Left lung (tissue), 10 donors: ENCODE results near the gene TRAF4. TPM values are rescaled to one million over a fixed set of nuclear protein-coding genes. Genes with fewer than 3 reads are reported as not detected.
"Not testable (repeated sequence)": the region's sequence is repeated elsewhere in the genome, so short reads cannot be mapped to it uniquely, and the experiment has no call there.

ENCODE experiments used
- ATAC-seq: fragments of 200-7000 bp; cut with Tn5 transposase; one replicate; pipeline ENCODE4 v1.9.1; 2020; ENCODE audit warnings: moderate library complexity
- DNase-seq, 4 donors: peaks; one replicate each; pipeline ENCODE4 v3.0.0-alpha.2; 2013 to 2020
- H3K27ac ChIP-seq, 2 donors: fragments of 200-600 bp; sonication (generic) in 1 of 2; one replicate each; pipeline versions ENCODE4 v1.5.0 to v1.8.0; 2020 to 2021
- H3K27me3 ChIP-seq, 2 donors: fragments of 200-600 bp; sonication (generic) in 1 of 2; one replicate each; pipeline versions ENCODE4 v1.5.0 to v1.8.0; 2020 to 2021
- H3K36me3 ChIP-seq, 2 donors: fragments of 200-600 bp; sonication (generic) in 1 of 2; one replicate each; pipeline versions ENCODE4 v1.5.0 to v1.8.0; 2020 to 2021
- H3K4me1 ChIP-seq, 2 donors: fragments of 200-600 bp; one replicate each; pipeline ENCODE4 v1.8.0; 2021
- H3K4me3 ChIP-seq, 2 donors: fragments of 200-600 bp; sonication (generic) in 1 of 2; one replicate each; pipeline versions ENCODE4 v1.5.0 to v1.8.0; 2020 to 2021; ENCODE audit warnings: mild to moderate bottlenecking in 1 of 2
- H3K9me3 ChIP-seq, 2 donors: fragments of 200-600 bp; sonication (generic) in 1 of 2; one replicate each; pipeline versions ENCODE4 v1.5.0 to v1.8.0; 2020 to 2021
- intact Hi-C, 2 donors: fragments of 100-400 bp; cut with DNase I; formaldehyde crosslinking; loops; one replicate each; pipeline versions ENCODE4 v1.11.2 to v1.14.2; 2022
- polyA plus RNA-seq, 6 donors: library from polyadenylated mRNA; unstranded; fragments of 120-200 nt; gene quantifications; one replicate each; pipeline ENCODE4 v1.2.1, GENCODE V29; 2013; ENCODE audit not compliant: insufficient read length in 6 of 6
- total RNA-seq, 2 donors: library from RNA; stranded (reverse); fragmentation: NEBNext Ultra II Directional; extraction: Animal tissue kit (Norgen Biotek cat#: 25700); gene quantifications; one replicate each; pipeline ENCODE4 v1.2.1, GENCODE V29; 2021
- TF ChIP-seq, protein P1 (sequence below), 2 donors: fragments of 200-600 bp; sonication (generic) in 1 of 2; IDR thresholded peaks; one replicate each; pipeline versions ENCODE4 v1.5.0 to v1.8.0; 2021; ENCODE audit warnings: antibody characterized with exemption in 2 of 2
- donor health status: DM: no; HTN: yes; CAD: no.
- donor health status: DM: no; HTN: no; CAD: no.

Gene TRAF4
- total and polyA plus RNA-seq, 8 donors, result 66.1 to 136 (median 99.1) TPM

DNA sequence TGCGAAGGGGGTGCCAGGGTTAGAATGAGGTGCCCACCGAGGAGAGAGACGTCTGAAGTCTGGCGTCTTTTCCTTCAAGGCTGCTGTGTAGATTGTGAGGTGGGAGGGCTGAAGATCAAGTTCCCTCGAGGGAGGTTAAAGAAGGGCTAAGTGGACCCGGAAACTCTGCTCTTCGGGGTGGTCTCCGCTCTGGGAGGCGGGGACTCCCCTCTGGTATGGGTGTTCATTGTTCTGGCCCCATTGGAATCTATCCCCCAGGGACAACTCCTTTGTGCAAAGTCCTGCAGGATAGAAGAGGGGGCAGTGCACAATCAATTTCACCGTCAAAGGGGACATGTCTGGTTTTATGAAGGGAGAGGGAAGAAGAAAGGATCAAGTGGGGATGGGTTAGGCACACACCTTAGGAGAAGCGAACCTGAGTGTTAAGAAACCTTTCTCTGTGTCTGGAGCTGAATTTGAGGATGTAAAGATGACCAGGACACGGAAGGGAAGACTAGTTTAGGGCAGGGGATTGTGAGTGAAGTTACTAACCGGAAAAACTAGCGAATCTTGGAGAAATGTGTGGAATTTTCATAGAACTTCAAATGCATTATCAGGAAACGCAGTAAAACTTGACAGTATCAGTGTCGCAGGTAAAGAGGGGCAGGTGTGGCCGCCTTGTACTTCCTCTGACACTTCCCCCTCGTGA lies 25.3 kb upstream of the TRAF4 start:
- Histone ChIP-seq H3K27me3 (peaks cover 0 to 19% of the 10 kb centered on the region in 2 donors), H3K36me3 (peaks cover 0 to 49% of the 10 kb centered on the region in 2 donors), H3K27ac (peak overlapping the region; percentile 79 to 86), H3K9me3 (no peaks in the 10 kb centered on the region), H3K4me3 (peak overlapping the region; percentile 65 to 96), H3K4me1 (peaks cover 40 to 74% of the 10 kb centered on the region in 2 donors)
- ATAC-seq (no peak), DNase-seq (peak in 2 of 4 donors; percentile 69 to 71)
- TF ChIP-seq, protein P1, sequence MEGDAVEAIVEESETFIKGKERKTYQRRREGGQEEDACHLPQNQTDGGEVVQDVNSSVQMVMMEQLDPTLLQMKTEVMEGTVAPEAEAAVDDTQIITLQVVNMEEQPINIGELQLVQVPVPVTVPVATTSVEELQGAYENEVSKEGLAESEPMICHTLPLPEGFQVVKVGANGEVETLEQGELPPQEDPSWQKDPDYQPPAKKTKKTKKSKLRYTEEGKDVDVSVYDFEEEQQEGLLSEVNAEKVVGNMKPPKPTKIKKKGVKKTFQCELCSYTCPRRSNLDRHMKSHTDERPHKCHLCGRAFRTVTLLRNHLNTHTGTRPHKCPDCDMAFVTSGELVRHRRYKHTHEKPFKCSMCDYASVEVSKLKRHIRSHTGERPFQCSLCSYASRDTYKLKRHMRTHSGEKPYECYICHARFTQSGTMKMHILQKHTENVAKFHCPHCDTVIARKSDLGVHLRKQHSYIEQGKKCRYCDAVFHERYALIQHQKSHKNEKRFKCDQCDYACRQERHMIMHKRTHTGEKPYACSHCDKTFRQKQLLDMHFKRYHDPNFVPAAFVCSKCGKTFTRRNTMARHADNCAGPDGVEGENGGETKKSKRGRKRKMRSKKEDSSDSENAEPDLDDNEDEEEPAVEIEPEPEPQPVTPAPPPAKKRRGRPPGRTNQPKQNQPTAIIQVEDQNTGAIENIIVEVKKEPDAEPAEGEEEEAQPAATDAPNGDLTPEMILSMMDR (IDR thresholded peaks at IDR 0.05), result no peak
- intact Hi-C loops, result no loop called here

DNA sequence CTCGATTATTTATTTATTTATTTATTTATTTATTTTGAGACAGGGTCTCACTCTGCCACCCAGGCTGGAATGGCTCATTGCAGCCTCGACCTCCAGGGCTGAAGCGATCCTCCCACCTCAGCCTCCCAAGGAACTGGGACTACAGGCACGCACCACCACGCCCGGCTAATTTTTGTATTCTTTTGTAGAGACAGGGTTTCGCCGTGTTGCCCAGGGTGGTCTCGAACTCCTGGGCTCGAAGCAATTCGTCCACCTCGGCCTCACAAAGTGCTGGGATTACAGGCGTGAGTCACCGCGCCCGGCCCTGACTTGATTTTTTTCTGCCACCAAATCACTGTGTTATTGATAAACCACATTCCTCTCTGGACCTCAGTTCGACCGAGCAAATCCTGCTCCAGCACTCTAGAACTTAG lies 24.8 kb upstream of the TRAF4 start:
- Histone ChIP-seq H3K4me1 (peaks cover 40 to 79% of the 10 kb centered on the region in 2 donors), H3K27me3 (peaks cover 0 to 19% of the 10 kb centered on the region in 2 donors), H3K36me3 (peaks cover 0 to 49% of the 10 kb centered on the region in 2 donors), H3K4me3 (peak overlapping the region; percentile 96 to 98), H3K9me3 (no peaks in the 10 kb centered on the region), H3K27ac (peak overlapping the region; percentile 79 to 86)
- peak in 1 of 4 donors; percentile 74 for DNase-seq
- intact Hi-C loops, result no loop called here
- no peak for ATAC-seq
- TF ChIP-seq, protein P1 (IDR thresholded peaks at IDR 0.05), result no peak

DNA sequence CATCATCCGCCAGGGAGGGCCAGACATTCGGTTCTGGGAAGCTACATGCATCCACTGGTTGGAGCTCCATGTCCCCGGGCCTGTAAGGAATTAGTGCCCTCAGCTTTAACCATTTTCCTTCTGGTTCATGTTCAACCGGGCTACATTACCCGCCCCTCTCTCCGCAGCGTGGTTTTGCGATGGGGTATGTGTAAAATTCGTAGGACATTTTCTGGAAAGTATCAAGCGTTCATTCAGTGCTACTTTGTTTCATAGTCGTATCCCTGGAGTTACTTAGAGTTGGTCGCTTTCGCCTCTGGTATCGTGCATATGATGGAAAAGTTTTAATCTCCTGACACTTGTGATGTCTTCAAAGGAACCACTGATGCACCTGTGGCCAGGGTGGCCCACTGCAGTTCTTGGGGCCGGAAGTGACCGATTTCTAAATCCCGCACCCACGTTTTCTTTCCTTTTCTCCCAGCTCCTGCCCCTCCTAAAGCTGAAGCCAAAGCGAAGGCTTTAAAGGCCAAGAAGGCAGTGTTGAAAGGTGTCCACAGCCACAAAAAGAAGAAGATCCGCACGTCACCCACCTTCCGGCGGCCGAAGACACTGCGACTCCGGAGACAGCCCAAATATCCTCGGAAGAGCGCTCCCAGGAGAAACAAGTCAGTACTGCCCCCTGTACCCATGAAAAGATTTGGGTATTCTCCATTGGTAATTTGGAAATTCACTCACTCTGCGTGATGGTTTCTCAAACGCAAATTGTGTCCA lies 23.4 kb upstream of the TRAF4 start:
- intact Hi-C loops, result no loop called here
- TF ChIP-seq, protein P1 (IDR thresholded peaks at IDR 0.05), result no peak
- H3K4me1 ChIP-seq, result peaks cover 42 to 91% of the 10 kb centered on the region in 2 donors

DNA sequence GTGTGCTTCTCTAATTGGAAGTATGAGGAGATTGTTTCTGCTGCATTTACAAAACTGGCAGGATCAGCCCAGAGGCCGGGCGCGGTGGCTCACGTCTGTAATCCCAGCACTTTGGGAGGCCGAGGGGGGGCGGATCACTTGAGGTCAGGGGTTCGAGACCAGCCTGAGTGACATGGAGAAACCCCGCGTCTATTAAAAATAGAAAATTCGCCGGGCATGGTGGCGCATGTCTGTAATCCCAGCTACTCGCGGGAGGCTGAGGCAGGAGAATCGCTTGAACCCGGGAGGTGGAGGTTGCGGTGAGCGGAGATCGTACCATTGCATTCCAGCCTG lies 22.8 kb upstream of the TRAF4 start:
- Histone ChIP-seq H3K27me3 (peaks cover 0 to 19% of the 10 kb centered on the region in 2 donors), H3K4me1 (peaks cover 43 to 91% of the 10 kb centered on the region in 2 donors), H3K27ac (peak overlapping the region in 1 of 2 donors; percentile 79), H3K4me3 (peak overlapping the region; percentile 96 to 98), H3K36me3 (peaks cover 0 to 44% of the 10 kb centered on the region in 2 donors)
- ATAC-seq, H3K9me3 ChIP-seq, intact Hi-C loops: not testable (repeated sequence)
- DNase-seq, result peak in 1 of 4 donors; percentile 70

More for the DNA sequence above, 23.4 kb upstream of the TRAF4 start:
- H3K36me3 ChIP-seq, result peaks cover 0 to 46% of the 10 kb centered on the region in 2 donors
- peak overlapping the region; percentile 96 to 98 for H3K4me3 ChIP-seq
- H3K27me3 ChIP-seq, result peaks cover 0 to 19% of the 10 kb centered on the region in 2 donors
- peak overlapping the region; percentile 79 to 86 for H3K27ac ChIP-seq
- no peaks in the 10 kb centered on the region for H3K9me3 ChIP-seq
- DNase-seq (no peak), ATAC-seq (no peak)

DNA sequence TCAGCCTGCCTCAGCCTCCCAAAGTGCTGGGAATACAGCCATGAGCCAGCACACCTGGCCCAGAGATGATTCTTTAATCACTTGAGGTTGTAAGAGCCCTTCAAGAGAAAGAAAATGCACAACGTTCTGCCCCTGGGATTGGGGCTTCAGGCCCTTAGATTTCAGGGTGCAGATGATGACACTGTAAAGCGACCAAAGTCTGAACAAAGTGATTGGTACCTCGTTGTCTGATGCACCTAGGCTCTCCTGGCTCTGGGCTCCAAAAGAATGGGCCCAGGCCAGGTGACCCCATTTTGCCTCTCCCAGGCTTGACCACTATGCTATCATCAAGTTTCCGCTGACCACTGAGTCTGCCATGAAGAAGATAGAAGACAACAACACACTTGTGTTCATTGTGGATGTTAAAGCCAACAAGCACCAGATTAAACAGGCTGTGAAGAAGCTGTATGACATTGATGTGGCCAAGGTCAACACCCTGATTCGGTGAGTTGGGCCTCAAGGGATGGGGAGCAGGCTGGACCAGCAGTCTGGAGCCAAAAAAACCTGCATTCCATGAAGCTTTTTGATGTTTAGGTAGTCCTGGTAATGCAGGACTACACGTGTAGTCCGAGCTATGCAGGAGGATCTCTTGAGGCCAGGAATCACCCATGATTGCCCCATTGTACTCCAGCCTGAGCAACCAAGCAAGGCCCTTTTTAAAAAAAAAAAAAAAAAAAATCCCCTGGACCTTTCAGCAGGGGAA lies 21.2 kb upstream of the TRAF4 start:
- H3K27ac ChIP-seq, result no peak overlapping the region
- intact Hi-C loops, result no loop called here
- peaks cover 0 to 6% of the 10 kb centered on the region in 2 donors for H3K27me3 ChIP-seq
- DNase-seq (peak in 1 of 4 donors; percentile 6), ATAC-seq (no peak)
- no peaks in the 10 kb centered on the region for H3K9me3 ChIP-seq
- peaks cover 43 to 88% of the 10 kb centered on the region in 2 donors for H3K4me1 ChIP-seq
- peaks cover 0 to 44% of the 10 kb centered on the region in 2 donors for H3K36me3 ChIP-seq
- TF ChIP-seq, protein P1 (IDR thresholded peaks at IDR 0.05), result no peak
- peak overlapping the region in 1 of 2 donors; percentile 96 for H3K4me3 ChIP-seq
